ENCODE measurements around the gene RPL9. TPM values are rescaled to one million over a fixed set of nuclear protein-coding genes. Genes with fewer than 3 reads are reported as not detected.
A peak's percentile ranks its signal among the peaks of the same experiment; 100 is the strongest.
"Not testable (repeated sequence)": the region's sequence is repeated elsewhere in the genome, so short reads cannot be mapped to it uniquely, and the experiment has no call there.

RPL9 gene
- total RNA-seq, 1 donor from 2014 or later = 2,535 TPM

DNA sequence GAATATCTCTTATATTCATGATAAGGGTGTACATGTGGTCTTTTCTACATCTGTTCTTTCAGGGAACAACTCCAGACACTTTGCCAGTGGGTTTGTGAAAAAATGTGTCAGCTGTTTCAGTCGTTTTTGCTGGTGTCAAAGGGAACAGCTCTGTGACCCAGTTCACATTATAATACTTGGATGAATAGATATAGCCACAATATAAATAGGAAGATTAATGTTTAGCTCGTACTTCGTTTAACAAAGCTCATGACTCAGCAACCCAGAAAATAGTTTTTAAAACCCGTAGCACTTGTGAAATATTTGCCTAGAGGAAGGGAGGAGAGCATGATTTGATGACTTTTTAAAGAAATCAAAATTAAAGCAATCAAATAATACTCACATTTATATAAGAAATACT, 8.0 kb upstream of the RPL9 start:
- DNase-seq (ENCODE audit: low read depth in 2 of 2) = no peak

GRCh38 chr4:39464886-39465501, 6.3 kb upstream of the RPL9 start:
- peak; percentile 48 to 81 for DNase-seq (ENCODE audit: low read depth in 2 of 2)

DNA sequence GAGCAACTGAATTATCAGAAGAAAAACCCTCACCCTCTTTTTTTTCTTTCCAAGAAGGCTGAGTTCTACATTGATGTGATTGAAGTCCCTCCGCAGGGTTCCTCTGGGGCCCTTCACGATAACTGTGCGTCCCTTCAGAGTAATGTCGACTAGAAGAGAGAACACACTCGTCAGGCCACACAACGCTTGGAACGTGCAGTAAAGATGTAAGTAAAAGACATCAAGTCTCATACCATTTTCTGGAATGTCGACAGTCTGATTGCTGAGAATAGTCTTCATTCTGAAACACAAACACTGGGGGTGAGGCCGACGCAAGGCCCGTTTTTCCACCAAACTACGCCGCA, 589 bp downstream of the RPL9 start:
- not testable (repeated sequence) for DNase-seq (ENCODE audit: low read depth in 2 of 2)

GRCh38 chr4:39456946-39457763, 1.6 kb downstream of the RPL9 start:
- DNase-seq (ENCODE audit: low read depth in 2 of 2) = no peak

GRCh38 chr4:39455486-39455885, 3.2 kb downstream of the RPL9 start:
- no peak for DNase-seq (ENCODE audit: low read depth in 2 of 2)

- DNase-seq (ENCODE audit: low read depth in 2 of 2) = no peak
Measured at GRCh38 chr4:39453738-39454137, 5.0 kb downstream of the RPL9 start.

- DNase-seq (ENCODE audit: low read depth in 2 of 2) = no peak
Measured at GRCh38 chr4:39452860-39453587, 5.7 kb downstream of the RPL9 start.

GRCh38 chr4:39452153-39452859, 6.4 kb downstream of the RPL9 start:
- no peak for DNase-seq (ENCODE audit: low read depth in 2 of 2)

DNA sequence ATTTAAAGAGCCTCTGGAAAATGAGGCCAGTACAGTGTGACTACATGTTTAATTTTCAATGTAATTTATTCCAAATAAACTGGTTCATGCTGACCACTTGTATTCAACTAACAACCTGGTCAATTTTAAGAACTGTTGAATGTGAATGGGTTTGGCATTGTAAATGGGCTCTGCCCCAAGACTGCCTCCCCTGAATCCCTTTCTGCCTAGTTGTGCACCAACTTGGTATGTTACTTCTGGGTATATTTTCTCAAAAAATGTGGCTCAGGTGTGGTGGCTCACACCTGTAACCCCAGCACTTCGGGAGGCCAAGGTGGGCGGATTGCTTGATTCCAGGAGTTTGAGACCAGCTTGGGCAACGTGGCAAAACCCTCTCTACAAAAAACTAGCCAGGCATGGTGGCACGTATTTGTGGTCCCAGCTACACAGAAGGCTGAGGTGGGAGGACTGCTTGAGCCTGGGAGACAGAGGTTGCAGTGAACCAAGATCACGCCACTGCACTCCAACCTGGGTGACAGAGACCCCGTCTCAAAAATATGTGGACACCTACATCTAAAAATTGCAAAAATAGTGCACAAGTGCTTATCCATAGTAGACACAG, 7.2 kb downstream of the RPL9 start:
- DNase-seq (ENCODE audit: low read depth in 2 of 2) = no peak

GRCh38 chr4:39450618-39451017, 8.1 kb downstream of the RPL9 start:
- no peak for DNase-seq (ENCODE audit: low read depth in 2 of 2)

DNA sequence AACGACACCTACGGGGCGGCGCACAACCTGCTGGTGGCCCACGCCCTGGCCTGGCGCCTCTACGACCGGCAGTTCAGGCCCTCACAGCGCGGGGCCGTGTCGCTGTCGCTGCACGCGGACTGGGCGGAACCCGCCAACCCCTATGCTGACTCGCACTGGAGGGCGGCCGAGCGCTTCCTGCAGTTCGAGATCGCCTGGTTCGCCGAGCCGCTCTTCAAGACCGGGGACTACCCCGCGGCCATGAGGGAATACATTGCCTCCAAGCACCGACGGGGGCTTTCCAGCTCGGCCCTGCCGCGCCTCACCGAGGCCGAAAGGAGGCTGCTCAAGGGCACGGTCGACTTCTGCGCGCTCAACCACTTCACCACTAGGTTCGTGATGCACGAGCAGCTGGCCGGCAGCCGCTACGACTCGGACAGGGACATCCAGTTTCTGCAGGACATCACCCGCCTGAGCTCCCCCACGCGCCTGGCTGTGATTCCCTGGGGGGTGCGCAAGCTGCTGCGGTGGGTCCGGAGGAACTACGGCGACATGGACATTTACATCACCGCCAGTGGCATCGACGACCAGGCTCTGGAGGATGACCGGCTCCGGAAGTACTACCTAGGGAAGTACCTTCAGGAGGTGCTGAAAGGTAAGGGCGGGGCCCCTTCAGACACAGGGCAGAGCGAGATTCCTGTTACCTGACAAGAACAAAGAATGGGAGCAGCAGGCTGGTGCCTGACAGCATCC, 11.7 kb downstream of the RPL9 start:
- DNase-seq (ENCODE audit: low read depth in 2 of 2) = peak; percentile 30 to 77

DNA sequence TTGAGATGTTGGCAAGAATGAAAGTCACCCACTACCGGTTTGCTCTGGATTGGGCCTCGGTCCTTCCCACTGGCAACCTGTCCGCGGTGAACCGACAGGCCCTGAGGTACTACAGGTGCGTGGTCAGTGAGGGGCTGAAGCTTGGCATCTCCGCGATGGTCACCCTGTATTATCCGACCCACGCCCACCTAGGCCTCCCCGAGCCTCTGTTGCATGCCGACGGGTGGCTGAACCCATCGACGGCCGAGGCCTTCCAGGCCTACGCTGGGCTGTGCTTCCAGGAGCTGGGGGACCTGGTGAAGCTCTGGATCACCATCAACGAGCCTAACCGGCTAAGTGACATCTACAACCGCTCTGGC, 12.3 kb downstream of the RPL9 start:
- DNase-seq (ENCODE audit: low read depth in 2 of 2) = no peak

- no peak for DNase-seq (ENCODE audit: low read depth in 2 of 2)
Measured at GRCh38 chr4:39442998-39443397, 15.7 kb downstream of the RPL9 start.

GRCh38 chr4:39441593-39441992, 17.1 kb downstream of the RPL9 start:
- no peak for DNase-seq (ENCODE audit: low read depth in 2 of 2)

GRCh38 chr4:39435659-39436563, 22.8 kb downstream of the RPL9 start:
- peak in 1 of 2 donors; percentile 5 for DNase-seq (ENCODE audit: low read depth in 2 of 2)

DNA sequence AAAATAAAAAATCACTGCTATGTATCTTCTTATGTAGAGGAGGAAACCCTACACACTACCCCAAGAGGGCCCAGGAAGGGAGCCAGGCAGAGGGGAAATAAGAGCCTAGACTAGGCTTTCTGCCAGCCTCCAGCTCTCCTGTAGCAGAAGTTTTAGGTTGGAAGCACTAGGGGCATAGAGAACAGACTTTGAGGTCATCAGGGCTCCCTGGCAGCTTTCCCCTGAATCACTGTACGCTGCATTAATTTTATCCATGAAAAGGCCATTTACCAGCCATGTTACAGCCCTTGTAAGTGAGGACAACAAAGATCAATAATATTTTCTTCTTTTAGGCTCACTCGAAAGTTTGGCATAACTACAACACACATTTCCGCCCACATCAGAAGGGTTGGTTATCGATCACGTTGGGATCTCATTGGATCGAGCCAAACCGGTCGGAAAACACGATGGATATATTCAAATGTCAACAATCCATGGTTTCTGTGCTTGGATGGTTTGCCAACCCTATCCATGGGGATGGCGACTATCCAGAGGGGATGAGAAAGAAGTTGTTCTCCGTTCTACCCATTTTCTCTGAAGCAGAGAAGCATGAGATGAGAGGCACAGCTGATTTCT, 24.7 kb downstream of the RPL9 start:
- DNase-seq (ENCODE audit: low read depth in 2 of 2) = no peak

DNA sequence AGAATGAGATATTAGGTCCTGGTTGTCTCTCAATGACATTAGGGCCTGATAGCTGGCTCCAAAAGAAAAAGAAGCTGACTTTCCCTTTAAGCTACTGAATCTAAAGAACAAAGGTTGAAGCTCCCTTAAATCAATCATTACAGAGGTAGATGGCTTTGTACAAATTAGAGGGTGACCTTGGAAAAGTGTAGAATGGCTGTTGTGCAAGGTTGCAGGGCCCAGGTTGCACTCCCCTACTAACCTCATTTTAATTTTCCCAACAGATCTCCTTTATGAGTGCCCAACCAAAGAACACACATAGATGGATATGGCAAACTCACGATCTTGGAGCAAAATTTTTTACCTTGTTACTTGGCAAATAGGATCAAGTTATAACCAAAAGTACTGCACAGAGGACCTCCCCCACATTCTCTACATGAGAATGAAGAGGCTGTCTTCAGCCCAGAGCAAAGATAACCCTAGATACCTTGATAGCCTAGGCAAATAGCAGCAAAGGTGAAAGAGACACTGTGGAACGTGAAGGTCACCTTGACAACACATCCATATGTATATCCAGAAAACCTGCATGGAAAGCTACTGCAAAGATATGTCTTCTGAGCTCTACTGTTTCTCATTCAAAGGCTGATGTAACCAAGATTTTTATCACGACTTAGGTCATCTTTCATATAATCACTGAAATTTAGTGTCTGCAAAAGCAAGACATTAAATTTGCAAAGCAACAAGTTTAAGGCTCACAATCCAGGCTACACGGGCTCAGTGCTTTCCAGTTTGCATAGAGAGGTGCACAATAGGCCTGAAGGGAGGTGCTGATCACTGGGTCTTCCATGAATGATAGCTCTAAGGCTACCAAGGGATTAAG, 29.0 kb downstream of the RPL9 start:
- DNase-seq (ENCODE audit: low read depth in 2 of 2) = no peak

DNA sequence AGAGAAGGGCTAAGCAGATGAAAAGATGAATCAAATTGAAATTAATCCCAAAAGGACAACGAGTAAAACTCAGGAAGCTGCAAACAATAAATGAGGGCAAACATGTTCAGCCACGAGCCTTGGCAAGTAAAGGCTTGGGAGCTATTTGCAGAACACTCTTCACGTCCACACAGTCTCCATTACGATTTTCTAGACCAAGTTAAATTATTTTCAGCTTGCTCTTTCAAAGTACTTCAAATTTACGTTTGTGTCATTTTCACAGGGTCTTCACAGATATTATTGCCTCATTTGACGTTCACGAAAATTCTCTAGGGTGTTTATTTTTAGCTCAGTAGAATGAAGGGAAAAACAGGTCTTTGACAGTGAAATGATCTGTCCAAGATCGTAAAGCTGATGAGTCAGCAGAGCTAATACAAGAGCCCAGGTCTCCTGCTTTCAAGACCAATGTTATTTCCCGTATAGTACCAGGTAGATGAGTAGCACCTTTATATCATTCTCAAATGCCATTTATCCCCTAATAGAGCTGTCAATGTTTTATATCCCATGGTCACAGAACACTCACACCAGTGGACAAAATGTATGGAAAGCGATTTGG, 31.1 kb downstream of the RPL9 start:
- no peak for DNase-seq (ENCODE audit: low read depth in 2 of 2)
